Endothelial cell of umbilical vein (primary cell): Measurements from ENCODE around the gene HSF2BP. TPM values are rescaled to one million over a fixed set of nuclear protein-coding genes. Genes with fewer than 3 reads are reported as not detected.

Experiments
- BruUV-seq: library from RNA; stranded (reverse); fragments of 400-500 nt; replicated peaks from 2 replicates; lab custom pipeline; 2021; lab: Mats Ljungman, UMichigan
- CTCF ChIA-PET: fragments of 300-600, 350-600 bp; sonication (Branson Sonifier 250); formaldehyde crosslinking; loops from one replicate; lab custom pipeline; 2021; ENCODE audit warnings: antibody characterized with exemption, inconsistent platforms; lab: Charles Lee
- POLR2A ChIA-PET: fragments of 300-600, 350-600 bp; sonication (Branson Sonifier 250); formaldehyde crosslinking; loops from one replicate; lab custom pipeline; 2021; ENCODE audit warnings: antibody characterized with exemption, inconsistent platforms; lab: Charles Lee
- DNase-seq: peaks from one replicate; pipeline ENCODE4 v3.0.0-alpha.2; 2011; ENCODE audit warnings: low read depth, low spot score
- FAIRE-seq: peaks from 2 replicates; lab custom pipeline; 2011; peaks lifted over from hg19 to GRCh38; lab: Jason Lieb, UNC
- H2AFZ ChIP-seq: 2 replicates; pipeline ENCODE4 v1.6.0; 2012; ENCODE audit warnings: low read depth, low read length, control low read depth, inconsistent platforms
- H3K27ac ChIP-seq: 2 replicates; pipeline ENCODE4 v1.5.1; 2011; ENCODE audit warnings: low read depth, mild to moderate bottlenecking, control low read depth, low read length, moderate library complexity; ENCODE audit not compliant: insufficient read depth
- H3K27me3 ChIP-seq, 2 experiments: 2 replicates each; pipeline versions ENCODE4 v1.6.0 to v1.6.1; 2011; ENCODE audit warnings: low read length in 2 of 2, mixed read lengths in 1 of 2; ENCODE audit not compliant: control insufficient read depth in 2 of 2, insufficient read depth in 2 of 2
- H3K36me3 ChIP-seq, 2 experiments: 2 replicates in 1 of 2; 3 replicates in 1 of 2; pipeline ENCODE4 v1.5.1; 2011; ENCODE audit warnings: low read length in 2 of 2, mild to moderate bottlenecking in 1 of 2, moderate library complexity in 1 of 2; ENCODE audit not compliant: control insufficient read depth in 2 of 2, insufficient read depth in 2 of 2; ENCODE audit errors: extremely low read depth in 1 of 2
- H3K4me1 ChIP-seq: 3 replicates; pipeline ENCODE4 v1.5.1; 2011; ENCODE audit warnings: mild to moderate bottlenecking, low read length; ENCODE audit not compliant: control insufficient read depth, insufficient read depth; ENCODE audit errors: extremely low read depth
- H3K4me2 ChIP-seq: 2 replicates; pipeline ENCODE4 v1.6.1; 2011; ENCODE audit warnings: low read length, control low read depth, mixed read lengths; ENCODE audit not compliant: insufficient read depth
- H3K4me3 ChIP-seq, 3 experiments: fragments of 200-600 bp in 1 of 3; sonication (generic), shearing (Covaris generic) in 1 of 3; replicated peaks in 1 of 3; 2 replicates each; pipeline ENCODE4 v1.5.1; 2011 to 2016; ENCODE audit warnings: control low read depth in 3 of 3, low read length in 3 of 3, mild to moderate bottlenecking in 2 of 3, inconsistent platforms in 1 of 3, low read depth in 1 of 3, moderate library complexity in 1 of 3; ENCODE audit not compliant: insufficient read depth in 1 of 3
- H3K79me2 ChIP-seq: 2 replicates; pipeline ENCODE4 v1.6.0; 2012; ENCODE audit warnings: low read length, inconsistent platforms; ENCODE audit not compliant: control insufficient read depth, insufficient read depth
- H3K9ac ChIP-seq: replicated peaks from 2 replicates; pipeline ENCODE3; 2011; ENCODE audit warnings: low read length, control low read depth; ENCODE audit not compliant: insufficient read depth; ENCODE audit errors: extremely low read depth
- H3K9me1 ChIP-seq: replicated peaks from 3 replicates; pipeline ENCODE4 v1.6.0; 2011; ENCODE audit warnings: mild to moderate bottlenecking, low read length; ENCODE audit not compliant: control insufficient read depth, insufficient read depth; ENCODE audit errors: extremely low read depth
- H3K9me3 ChIP-seq: replicated peaks from 2 replicates; pipeline ENCODE4 v1.5.1; 2012; ENCODE audit warnings: low read length, inconsistent platforms; ENCODE audit not compliant: control insufficient read depth, insufficient read depth
- H4K20me1 ChIP-seq: replicated peaks from 2 replicates; pipeline ENCODE3; 2011; ENCODE audit warnings: mild to moderate bottlenecking, low read length; ENCODE audit not compliant: control insufficient read depth, insufficient read depth; ENCODE audit errors: extremely low read depth
- EZH2 ChIP-seq: IDR thresholded peaks from 2 replicates; pipeline ENCODE4 v1.6.1; 2012; ENCODE audit warnings: borderline replicate concordance, low read depth, mild to moderate bottlenecking, moderate library complexity, low read length, inconsistent platforms; ENCODE audit not compliant: severe bottlenecking
- FOS ChIP-seq: IDR thresholded peaks from 2 replicates; pipeline ENCODE4 v1.6.1; 2011; ENCODE audit warnings: mild to moderate bottlenecking, low read length, moderate library complexity, borderline replicate concordance; ENCODE audit not compliant: insufficient read depth
- GATA2 ChIP-seq: IDR thresholded peaks from 2 replicates; pipeline ENCODE4 v1.7.0; 2011; ENCODE audit warnings: low read depth, mild to moderate bottlenecking, moderate library complexity, mixed read lengths, low read length; ENCODE audit not compliant: insufficient read length, insufficient read depth
- JUN ChIP-seq: IDR thresholded peaks from 2 replicates; pipeline ENCODE4 v1.6.1; 2011; ENCODE audit warnings: borderline replicate concordance, low read depth; ENCODE audit not compliant: insufficient read length, insufficient read depth
- MYC ChIP-seq: IDR thresholded peaks from one replicate; pipeline ENCODE4 v1.6.1; 2011; ENCODE audit warnings: mild to moderate bottlenecking, low read depth, low read length
- POLR2A ChIP-seq: IDR thresholded peaks from 2 replicates; pipeline ENCODE4 v1.6.1; 2012; ENCODE audit warnings: low read depth, mild to moderate bottlenecking, control low read depth, low read length
- POLR2AphosphoS5 ChIP-seq: IDR thresholded peaks from 2 replicates; pipeline ENCODE4 v1.6.1; 2012; ENCODE audit warnings: low read depth, mild to moderate bottlenecking, control low read depth, low read length, moderate library complexity; ENCODE audit not compliant: insufficient read depth
- dilution Hi-C: fragments of 300-500 bp; cut with MboI; formaldehyde crosslinking; loops from one replicate; pipeline ENCODE4 v1.15.0; 2019; ENCODE audit warnings: low sequenced_read_pairs; ENCODE audit not compliant: extremely low pct_ligation_motif_present
- intact Hi-C: fragments of 100-400 bp; cut with micrococcal nuclease; formaldehyde crosslinking; loops from one replicate; pipeline ENCODE4 v1.10.0; 2022
- polyA plus RNA-seq, 4 experiments: library from polyadenylated mRNA; depleted of rRNA in 3 of 4; stranded (reverse) in 3 of 4; unstranded in 1 of 4; fragments of >200 nt; gene quantifications; 2 replicates each; pipeline versions ENCODE4 v1.2.1 to v1.2.3, GENCODE V29; 2011 to 2012; ENCODE audit warnings: missing spikeins in 1 of 4
- total RNA-seq: library from RNA; stranded (reverse); gene quantifications from 2 replicates; pipeline ENCODE4 v1.2.3, GENCODE V29; 2021
- TF ChIP-seq, protein P1 (sequence below): IDR thresholded peaks from 2 replicates; pipeline ENCODE4 v1.6.1; 2011; ENCODE audit not compliant: insufficient read depth, insufficient read length
- TF ChIP-seq, protein P2 (sequence below), 2 donors: IDR thresholded peaks; 1 replicate in 1 of 2; 2 replicates in 1 of 2; pipeline ENCODE4 v1.5.1; 2011; ENCODE audit warnings: low read length in 2 of 2, mild to moderate bottlenecking in 2 of 2, moderate library complexity in 2 of 2, control low read depth in 1 of 2, inconsistent platforms in 1 of 2, low read depth in 1 of 2; ENCODE audit not compliant: insufficient read depth in 1 of 2; ENCODE audit errors: extremely low read depth in 1 of 2

HSF2BP gene
- total and polyA plus RNA-seq, 2 donors (not counting 3 experiments of a cell fraction or from before 2014, with no cell fraction given): 0.41 to 0.55 TPM

DNA sequence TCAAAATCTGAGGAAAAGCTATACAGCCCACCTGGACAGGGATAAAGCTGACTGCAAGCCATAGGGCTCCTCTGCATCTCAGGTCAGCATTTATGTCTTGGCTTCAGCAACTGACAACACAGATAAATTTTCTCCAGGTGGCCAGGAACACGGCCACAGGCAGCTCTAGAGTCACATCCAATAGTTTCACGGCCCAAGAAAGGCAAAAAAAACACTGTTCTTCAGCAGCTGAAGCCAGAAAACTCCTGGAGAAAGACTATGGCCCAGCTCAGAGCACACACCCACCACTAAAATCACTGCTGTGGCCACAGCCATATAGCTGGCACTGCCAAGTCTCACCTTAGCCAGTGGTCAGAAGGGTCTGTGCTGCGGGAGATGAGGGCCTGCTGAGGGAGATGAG is 77.8 kb downstream of the HSF2BP start:
- dilution Hi-C loops: no loop called here
- Histone ChIP-seq H3K4me2 (no peak overlapping the region), H3K4me1 (peaks cover 11% of the 10 kb centered on the region), H4K20me1 (no peaks in the 10 kb centered on the region), H3K9me3 (no peaks in the 10 kb centered on the region), H2AFZ (no peak overlapping the region), H3K4me3 (no peak overlapping the region), H3K27ac (no peak overlapping the region), H3K9me1 (no peaks in the 10 kb centered on the region), H3K79me2 (no peaks in the 10 kb centered on the region), H3K9ac (no peak overlapping the region), H3K36me3 (no peaks in the 10 kb centered on the region), H3K27me3 (no peaks in the 10 kb centered on the region)
- no peak for FAIRE-seq
- TF ChIP-seq POLR2AphosphoS5 (no peak), JUN (no peak), GATA2 (no peak), FOS (no peak), EZH2 (no peak), MYC (no peak), POLR2A (no peak)
- TF ChIP-seq, protein P1, sequence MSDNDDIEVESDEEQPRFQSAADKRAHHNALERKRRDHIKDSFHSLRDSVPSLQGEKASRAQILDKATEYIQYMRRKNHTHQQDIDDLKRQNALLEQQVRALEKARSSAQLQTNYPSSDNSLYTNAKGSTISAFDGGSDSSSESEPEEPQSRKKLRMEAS: no peak
- TF ChIP-seq, protein P2, sequence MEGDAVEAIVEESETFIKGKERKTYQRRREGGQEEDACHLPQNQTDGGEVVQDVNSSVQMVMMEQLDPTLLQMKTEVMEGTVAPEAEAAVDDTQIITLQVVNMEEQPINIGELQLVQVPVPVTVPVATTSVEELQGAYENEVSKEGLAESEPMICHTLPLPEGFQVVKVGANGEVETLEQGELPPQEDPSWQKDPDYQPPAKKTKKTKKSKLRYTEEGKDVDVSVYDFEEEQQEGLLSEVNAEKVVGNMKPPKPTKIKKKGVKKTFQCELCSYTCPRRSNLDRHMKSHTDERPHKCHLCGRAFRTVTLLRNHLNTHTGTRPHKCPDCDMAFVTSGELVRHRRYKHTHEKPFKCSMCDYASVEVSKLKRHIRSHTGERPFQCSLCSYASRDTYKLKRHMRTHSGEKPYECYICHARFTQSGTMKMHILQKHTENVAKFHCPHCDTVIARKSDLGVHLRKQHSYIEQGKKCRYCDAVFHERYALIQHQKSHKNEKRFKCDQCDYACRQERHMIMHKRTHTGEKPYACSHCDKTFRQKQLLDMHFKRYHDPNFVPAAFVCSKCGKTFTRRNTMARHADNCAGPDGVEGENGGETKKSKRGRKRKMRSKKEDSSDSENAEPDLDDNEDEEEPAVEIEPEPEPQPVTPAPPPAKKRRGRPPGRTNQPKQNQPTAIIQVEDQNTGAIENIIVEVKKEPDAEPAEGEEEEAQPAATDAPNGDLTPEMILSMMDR (IDR thresholded peaks at IDR 0.05; ENCODE audit: extremely low read depth in 1 of 2, insufficient read depth in 1 of 2, low read depth in 1 of 2, low read length in 2 of 2): no peak
- no TSS peak for BruUV-seq
- ChIA-PET POLR2A (no interaction called here), CTCF (interaction anchor here (1.4 kb wide), 1 partner anchor 15 kb away, joined by 4 read pairs; no protein-coding TSS in a partner anchor)
- intact Hi-C loops: no loop called here
- no peak for DNase-seq
